Aorta (tissue), 5 donors: Measurements from ENCODE around the gene THSD7B. TPM values are rescaled to one million over a fixed set of nuclear protein-coding genes. Genes with fewer than 3 reads are reported as not detected.

ENCODE experiments used
- ATAC-seq: fragments of 200-7000 bp; cut with Tn5 transposase; one replicate; pipeline ENCODE4 v1.9.1; 2022; ENCODE audit warnings: moderate library complexity; ENCODE audit not compliant: low FRiP score
- DNase-seq, 2 donors: peaks; one replicate each; pipeline ENCODE4 v3.0.0-alpha.2; 2020
- H3K27ac ChIP-seq, 2 donors: one replicate each; pipeline ENCODE4 v1.5.1; 2013; ENCODE audit warnings: low read length in 2 of 2, mild to moderate bottlenecking in 2 of 2, moderate library complexity in 2 of 2, control low read depth in 1 of 2, inconsistent platforms in 1 of 2, low read depth in 1 of 2
- H3K27me3 ChIP-seq, 2 donors: one replicate each; pipeline ENCODE4 v1.6.1; 2013; ENCODE audit warnings: control low read depth in 1 of 2, low read length in 1 of 2, mild to moderate bottlenecking in 1 of 2, moderate library complexity in 1 of 2; ENCODE audit not compliant: insufficient read depth in 2 of 2, control insufficient read depth in 1 of 2
- H3K36me3 ChIP-seq, 2 donors: one replicate each; pipeline ENCODE4 v1.6.1; 2013; ENCODE audit warnings: control low read depth in 1 of 2, low read length in 1 of 2, mild to moderate bottlenecking in 1 of 2; ENCODE audit not compliant: insufficient read depth in 2 of 2, control insufficient read depth in 1 of 2
- H3K4me1 ChIP-seq, 2 donors: one replicate each; pipeline ENCODE4 v1.6.1; 2013; ENCODE audit warnings: low read length in 2 of 2, control low read depth in 1 of 2, mild to moderate bottlenecking in 1 of 2, moderate library complexity in 1 of 2; ENCODE audit not compliant: insufficient read depth in 2 of 2, control insufficient read depth in 1 of 2
- H3K4me3 ChIP-seq, 2 donors: one replicate each; pipeline ENCODE4 v1.5.1; 2013; ENCODE audit warnings: low read length in 2 of 2, control low read depth in 1 of 2, mild to moderate bottlenecking in 1 of 2
- H3K9me3 ChIP-seq: one replicate; pipeline ENCODE4 v1.6.1; 2013; ENCODE audit warnings: mild to moderate bottlenecking, low read length; ENCODE audit not compliant: control insufficient read depth
- WGBS, 2 donors: extraction: QIAGEN DNeasy Blood & Tissue Kit; methylation state at CpG; one replicate each; pipeline ENCODE4 v1.1.7; 2013; 5-methylcytosine and 5-hydroxymethylcytosine counted together
- intact Hi-C, 2 donors: fragments of 100-400 bp; cut with DNase I; formaldehyde crosslinking; loops; one replicate each; pipeline versions ENCODE4 v1.14.2 to v1.15.0; 2022
- polyA plus RNA-seq, 2 donors: library from polyadenylated mRNA; stranded (reverse); fragments of 200-250 nt; gene quantifications; one replicate each; pipeline ENCODE4 v1.2.3, GENCODE V29; 2013
- total RNA-seq, 2 donors: library from RNA; stranded (reverse); fragmentation: NEBNext Ultra II Directional; extraction: Animal tissue kit (Norgen Biotek cat#: 25700); gene quantifications; one replicate each; pipeline ENCODE4 v1.2.1, GENCODE V29; 2021
- donor health status: healthy with polysubstance abuse.
- donor health status: Bipolar disorder and iron deficiency.
- donor health status: DM: no; HTN: no; CAD: no.
- donor health status: DM: no; HTN: no; CAD: no.
- donor health status: DM: yes; HTN: yes; CAD: no.

THSD7B gene
- total and polyA plus RNA-seq, 4 donors: 0.25 to 5.1 (median 1.8) TPM

GRCh38 chr2:137522620-137523011 lies 757.3 kb downstream of the THSD7B start:
- intact Hi-C loops: no loop called here
- DNase-seq (no peak), ATAC-seq (no peak)
- Histone ChIP-seq H3K27me3 (no peaks in the 10 kb centered on the region), H3K36me3 (no peaks in the 10 kb centered on the region), H3K4me3 (no peak overlapping the region), H3K27ac (no peak overlapping the region), H3K4me1 (no peaks in the 10 kb centered on the region), H3K9me3 (peaks cover 2% of the 10 kb centered on the region)
- WGBS, 2 donors: 15 to 17% methylated on average over 1 of the region's 1 CpG

- peaks cover 2% of the 10 kb centered on the region for H3K9me3 ChIP-seq
- no peaks in the 10 kb centered on the region for H3K27me3 ChIP-seq
- WGBS, 2 donors: 64 to 83% methylated on average over 3 of the region's 3 CpGs
- no peak overlapping the region for H3K4me3 ChIP-seq
- no peak overlapping the region for H3K27ac ChIP-seq
- intact Hi-C loops: no loop called here
- DNase-seq (no peak), ATAC-seq (no peak)
- no peaks in the 10 kb centered on the region for H3K4me1 ChIP-seq
- H3K36me3 ChIP-seq: no peaks in the 10 kb centered on the region
Observed at GRCh38 chr2:137523931-137524330, 758.6 kb downstream of the THSD7B start.

- no peak overlapping the region for H3K27ac ChIP-seq
- no peaks in the 10 kb centered on the region for H3K36me3 ChIP-seq
- ATAC-seq: no peak
- H3K9me3 ChIP-seq: peaks cover 2% of the 10 kb centered on the region
- no peaks in the 10 kb centered on the region for H3K4me1 ChIP-seq
- H3K4me3 ChIP-seq: no peak overlapping the region
- intact Hi-C loops: no loop called here
- 63 to 80% methylated on average over 1 of the region's 1 CpG for WGBS, 2 donors
- H3K27me3 ChIP-seq: no peaks in the 10 kb centered on the region
- no peak for DNase-seq
Observed at GRCh38 chr2:137525132-137525531, 759.8 kb downstream of the THSD7B start.

- no peak for ATAC-seq
- H3K4me3 ChIP-seq: no peak overlapping the region
- 92 to 97% methylated on average over 2 of the region's 2 CpGs for WGBS, 2 donors
- H3K36me3 ChIP-seq: no peaks in the 10 kb centered on the region
- H3K4me1 ChIP-seq: no peaks in the 10 kb centered on the region
- no peak overlapping the region for H3K27ac ChIP-seq
- intact Hi-C loops: no loop called here
- peaks cover 2% of the 10 kb centered on the region for H3K9me3 ChIP-seq
- no peaks in the 10 kb centered on the region for H3K27me3 ChIP-seq
- no peak for DNase-seq
Observed at GRCh38 chr2:137525641-137526190, 760.4 kb downstream of the THSD7B start.

GRCh38 chr2:137535897-137536296 lies 770.6 kb downstream of the THSD7B start:
- ATAC-seq (no peak), DNase-seq (no peak)
- Histone ChIP-seq H3K27me3 (no peaks in the 10 kb centered on the region), H3K9me3 (no peaks in the 10 kb centered on the region), H3K27ac (no peak overlapping the region), H3K4me1 (peaks cover 0 to 1% of the 10 kb centered on the region in 2 donors), H3K36me3 (no peaks in the 10 kb centered on the region), H3K4me3 (no peak overlapping the region)
- WGBS, 2 donors: 72% methylated on average over 5 of the region's 5 CpGs
- intact Hi-C loops: no loop called here

GRCh38 chr2:137539336-137539735 lies 774.0 kb downstream of the THSD7B start:
- intact Hi-C loops: no loop called here
- ATAC-seq (no peak), DNase-seq (no peak)
- no peaks in the 10 kb centered on the region for H3K9me3 ChIP-seq
- no peak overlapping the region for H3K27ac ChIP-seq
- 86 to 96% methylated on average over 1 of the region's 1 CpG for WGBS, 2 donors
- H3K4me3 ChIP-seq: no peak overlapping the region
- no peaks in the 10 kb centered on the region for H3K4me1 ChIP-seq
- no peaks in the 10 kb centered on the region for H3K27me3 ChIP-seq
- no peaks in the 10 kb centered on the region for H3K36me3 ChIP-seq

GRCh38 chr2:137547842-137548241 lies 782.5 kb downstream of the THSD7B start:
- no peaks in the 10 kb centered on the region for H3K27me3 ChIP-seq
- intact Hi-C loops: no loop called here
- WGBS, 2 donors: 72 to 76% methylated on average over 6 of the region's 6 CpGs
- no peak for DNase-seq
- H3K9me3 ChIP-seq: no peaks in the 10 kb centered on the region
- ATAC-seq: no peak
- H3K4me1 ChIP-seq: no peaks in the 10 kb centered on the region
- H3K4me3 ChIP-seq: no peak overlapping the region
- no peak overlapping the region for H3K27ac ChIP-seq
- no peaks in the 10 kb centered on the region for H3K36me3 ChIP-seq

GRCh38 chr2:137566387-137566786 lies 801.0 kb downstream of the THSD7B start:
- Histone ChIP-seq H3K9me3 (peaks cover 1% of the 10 kb centered on the region), H3K4me1 (peaks cover 0 to 3% of the 10 kb centered on the region in 2 donors), H3K27me3 (no peaks in the 10 kb centered on the region), H3K4me3 (no peak overlapping the region), H3K27ac (no peak overlapping the region), H3K36me3 (no peaks in the 10 kb centered on the region)
- no peak for DNase-seq
- intact Hi-C loops: no loop called here
- ATAC-seq: no peak
- 33 to 34% methylated on average over 1 of the region's 1 CpG for WGBS, 2 donors

- Histone ChIP-seq H3K27ac (no peak overlapping the region), H3K4me1 (no peaks in the 10 kb centered on the region), H3K4me3 (no peak overlapping the region), H3K9me3 (peaks cover under 1% of the 10 kb centered on the region), H3K27me3 (no peaks in the 10 kb centered on the region), H3K36me3 (no peaks in the 10 kb centered on the region)
- DNase-seq (no peak), ATAC-seq (no peak)
- 82 to 96% methylated on average over 3 of the region's 3 CpGs for WGBS, 2 donors
- intact Hi-C loops: no loop called here
Observed at GRCh38 chr2:137570484-137570883, 805.1 kb downstream of the THSD7B start.
